Naive B cell (primary cell): ENCODE data around the gene MCTP1. TPM values are rescaled to one million over a fixed set of nuclear protein-coding genes. Genes with fewer than 3 reads are reported as not detected.
A peak's percentile ranks its signal among the peaks of the same experiment; 100 is the strongest.

Source experiments
- ATAC-seq, 2 donors: fragments of 150-1000 bp; cut with Tn5 transposase; 2 replicates each; pipeline ENCODE4 v1.10.0; 2021; ENCODE audit warnings: low read depth in 2 of 2, mild to moderate bottlenecking in 2 of 2, moderate library complexity in 2 of 2
- DNase-seq: peaks from one replicate; pipeline ENCODE4 v3.0.0; 2022
- H3K27ac Mint-ChIP-seq, 6 donors: one replicate each; pipeline ENCODE4 v1.8.0; 2020 to 2022; ENCODE audit warnings: mild to moderate bottlenecking in 6 of 6, mixed read lengths in 6 of 6, moderate library complexity in 5 of 6, inconsistent platforms in 2 of 6
- H3K27me3 Mint-ChIP-seq, 3 donors: one replicate each; pipeline ENCODE4 v1.8.0; 2021 to 2022; ENCODE audit warnings: mixed read lengths in 3 of 3, mild to moderate bottlenecking in 1 of 3
- H3K36me3 Mint-ChIP-seq, 2 donors: one replicate each; pipeline ENCODE4 v1.8.0; 2020 to 2022; ENCODE audit warnings: mixed read lengths in 2 of 2, inconsistent platforms in 1 of 2, mild to moderate bottlenecking in 1 of 2
- H3K4me1 Mint-ChIP-seq, 3 donors: one replicate each; pipeline ENCODE4 v1.8.0; 2020 to 2022; ENCODE audit warnings: mixed read lengths in 3 of 3, inconsistent platforms in 1 of 3, mild to moderate bottlenecking in 1 of 3, moderate library complexity in 1 of 3
- H3K4me3 Mint-ChIP-seq, 8 donors: one replicate each; pipeline ENCODE4 v1.8.0; 2020 to 2022; ENCODE audit warnings: mild to moderate bottlenecking in 8 of 8, mixed read lengths in 8 of 8, moderate library complexity in 8 of 8, inconsistent platforms in 2 of 8
- H3K9me3 Mint-ChIP-seq, 7 donors: one replicate each; pipeline ENCODE4 v1.8.0; 2020 to 2022; ENCODE audit warnings: mixed read lengths in 7 of 7, mild to moderate bottlenecking in 5 of 7, inconsistent platforms in 2 of 7, moderate library complexity in 1 of 7
- polyA plus RNA-seq, 6 donors: library from polyadenylated mRNA; unstranded; fragments of 300-500 nt; fragmentation: Illumina TruSeq; gene quantifications; one replicate each; pipeline ENCODE4 v1.2.3, GENCODE V29; 2021; ENCODE audit warnings: low read depth in 6 of 6

MCTP1 gene
- polyA plus RNA-seq, 6 donors from 2014 or later = 0.39 to 2.3 (median 0.81) TPM

GRCh38 chr5:95035891-95036685, 248.8 kb downstream of the MCTP1 start:
- peaks cover 7 to 33% (median 10%) of the 10 kb centered on the region in 7 donors for H3K9me3 Mint-ChIP-seq
- H3K4me3 Mint-ChIP-seq = no peak overlapping the region
- no peaks in the 10 kb centered on the region for H3K27me3 Mint-ChIP-seq
- no peaks in the 10 kb centered on the region for H3K36me3 Mint-ChIP-seq
- H3K4me1 Mint-ChIP-seq = no peaks in the 10 kb centered on the region
- DNase-seq = no peak
- no peak for ATAC-seq
- no peak overlapping the region for H3K27ac Mint-ChIP-seq

GRCh38 chr5:95032801-95033200, 252.1 kb downstream of the MCTP1 start:
- H3K9me3 Mint-ChIP-seq = peaks cover 8 to 39% (median 10%) of the 10 kb centered on the region in 7 donors
- H3K4me3 Mint-ChIP-seq = no peak overlapping the region
- H3K36me3 Mint-ChIP-seq = no peaks in the 10 kb centered on the region
- no peak overlapping the region for H3K27ac Mint-ChIP-seq
- H3K27me3 Mint-ChIP-seq = no peaks in the 10 kb centered on the region
- DNase-seq (no peak), ATAC-seq (no peak)
- H3K4me1 Mint-ChIP-seq = peaks cover 1 to 2% (median 2%) of the 10 kb centered on the region in 3 donors

- DNase-seq (no peak), ATAC-seq (no peak)
- Mint-ChIP-seq H3K4me1 (peaks cover 10 to 13% (median 13%) of the 10 kb centered on the region in 3 donors), H3K4me3 (no peak overlapping the region), H3K9me3 (peaks cover 7 to 39% (median 10%) of the 10 kb centered on the region in 7 donors), H3K36me3 (no peaks in the 10 kb centered on the region), H3K27me3 (no peaks in the 10 kb centered on the region), H3K27ac (peak overlapping the region in 1 of 6 donors; percentile 34)
These were observed 255.1 kb downstream of the MCTP1 start for GRCh38 chr5:95029569-95030366.

- no peaks in the 10 kb centered on the region for H3K36me3 Mint-ChIP-seq
- ATAC-seq = no peak
- H3K27ac Mint-ChIP-seq = no peak overlapping the region
- H3K9me3 Mint-ChIP-seq = peaks cover 2 to 22% (median 4%) of the 10 kb centered on the region in 7 donors
- H3K27me3 Mint-ChIP-seq = no peaks in the 10 kb centered on the region
- H3K4me1 Mint-ChIP-seq = peaks cover 10 to 13% (median 13%) of the 10 kb centered on the region in 3 donors
- DNase-seq = no peak
- peak overlapping the region in 4 of 8 donors; percentile 13 to 57 (median 35) for H3K4me3 Mint-ChIP-seq
These were observed 257.1 kb downstream of the MCTP1 start for GRCh38 chr5:95027775-95028174.

- H3K27me3 Mint-ChIP-seq = no peaks in the 10 kb centered on the region
- H3K4me3 Mint-ChIP-seq = peak overlapping the region in 3 of 8 donors; percentile 13 to 57 (median 30)
- H3K9me3 Mint-ChIP-seq = peaks cover 0 to 17% (median 2%) of the 10 kb centered on the region in 7 donors
- DNase-seq (no peak), ATAC-seq (peak; percentile 34 to 47)
- H3K4me1 Mint-ChIP-seq = peaks cover 10 to 13% (median 13%) of the 10 kb centered on the region in 3 donors
- H3K27ac Mint-ChIP-seq = peak overlapping the region in 1 of 6 donors; percentile 71
- no peaks in the 10 kb centered on the region for H3K36me3 Mint-ChIP-seq
These were observed 257.7 kb downstream of the MCTP1 start for GRCh38 chr5:95027151-95027721.

- no peak overlapping the region for H3K27ac Mint-ChIP-seq
- peaks cover 0 to 12% (median 2%) of the 10 kb centered on the region in 7 donors for H3K9me3 Mint-ChIP-seq
- ATAC-seq = no peak
- DNase-seq = no peak
- H3K4me1 Mint-ChIP-seq = peaks cover 10 to 13% (median 13%) of the 10 kb centered on the region in 3 donors
- H3K4me3 Mint-ChIP-seq = no peak overlapping the region
- no peaks in the 10 kb centered on the region for H3K36me3 Mint-ChIP-seq
- H3K27me3 Mint-ChIP-seq = no peaks in the 10 kb centered on the region
These were observed 258.2 kb downstream of the MCTP1 start for GRCh38 chr5:95026718-95027117.

- no peak for DNase-seq
- Mint-ChIP-seq H3K27ac (no peak overlapping the region), H3K36me3 (no peaks in the 10 kb centered on the region), H3K9me3 (peaks cover 0 to 5% (median 0%) of the 10 kb centered on the region in 7 donors), H3K27me3 (no peaks in the 10 kb centered on the region), H3K4me3 (no peak overlapping the region), H3K4me1 (peaks cover 10 to 13% (median 13%) of the 10 kb centered on the region in 3 donors)
- ATAC-seq = no peak
These were observed 261.8 kb downstream of the MCTP1 start for GRCh38 chr5:95022967-95023695.

- Mint-ChIP-seq H3K9me3 (peaks cover 0 to 5% (median 0%) of the 10 kb centered on the region in 7 donors), H3K4me1 (no peaks in the 10 kb centered on the region), H3K27me3 (no peaks in the 10 kb centered on the region), H3K36me3 (no peaks in the 10 kb centered on the region), H3K27ac (peak overlapping the region in 1 of 6 donors; percentile 1), H3K4me3 (no peak overlapping the region)
- DNase-seq (no peak), ATAC-seq (no peak)
These were observed 264.5 kb downstream of the MCTP1 start for GRCh38 chr5:95020345-95020744.

- DNase-seq = no peak
- Mint-ChIP-seq H3K9me3 (peaks cover 0 to 5% (median 0%) of the 10 kb centered on the region in 7 donors), H3K27me3 (no peaks in the 10 kb centered on the region), H3K4me3 (no peak overlapping the region), H3K27ac (no peak overlapping the region), H3K36me3 (no peaks in the 10 kb centered on the region), H3K4me1 (no peaks in the 10 kb centered on the region)
- no peak for ATAC-seq
These were observed 265.9 kb downstream of the MCTP1 start for GRCh38 chr5:95018946-95019345.

GRCh38 chr5:95018511-95018910, 266.4 kb downstream of the MCTP1 start:
- DNase-seq (no peak), ATAC-seq (no peak)
- H3K36me3 Mint-ChIP-seq = no peaks in the 10 kb centered on the region
- no peaks in the 10 kb centered on the region for H3K4me1 Mint-ChIP-seq
- no peak overlapping the region for H3K4me3 Mint-ChIP-seq
- no peaks in the 10 kb centered on the region for H3K27me3 Mint-ChIP-seq
- H3K27ac Mint-ChIP-seq = no peak overlapping the region
- peaks cover 0 to 5% (median 0%) of the 10 kb centered on the region in 7 donors for H3K9me3 Mint-ChIP-seq

GRCh38 chr5:95009812-95010211, 275.1 kb downstream of the MCTP1 start:
- Mint-ChIP-seq H3K27me3 (no peaks in the 10 kb centered on the region), H3K9me3 (peaks cover 0 to 17% (median 10%) of the 10 kb centered on the region in 7 donors), H3K4me1 (no peaks in the 10 kb centered on the region), H3K4me3 (no peak overlapping the region), H3K36me3 (peaks cover 0 to 7% of the 10 kb centered on the region in 2 donors), H3K27ac (no peak overlapping the region)
- ATAC-seq (no peak), DNase-seq (no peak)

- no peaks in the 10 kb centered on the region for H3K27me3 Mint-ChIP-seq
- DNase-seq (no peak), ATAC-seq (no peak)
- no peak overlapping the region for H3K27ac Mint-ChIP-seq
- no peaks in the 10 kb centered on the region for H3K4me1 Mint-ChIP-seq
- H3K36me3 Mint-ChIP-seq = peaks cover 0 to 7% of the 10 kb centered on the region in 2 donors
- peaks cover 6 to 33% (median 19%) of the 10 kb centered on the region in 7 donors for H3K9me3 Mint-ChIP-seq
- no peak overlapping the region for H3K4me3 Mint-ChIP-seq
These were observed 276.8 kb downstream of the MCTP1 start for GRCh38 chr5:95007921-95008597.
